NB4 (cell line): ENCODE results near the gene MT2A.

Source experiments
- CTCF ChIP-seq: IDR thresholded peaks from one replicate; pipeline ENCODE4 v1.5.1; 2012; ENCODE audit warnings: low read depth, low read length
- POLR2A ChIP-seq: IDR thresholded peaks from 2 replicates; pipeline ENCODE4 v1.6.1; 2011; ENCODE audit warnings: mild to moderate bottlenecking; ENCODE audit not compliant: insufficient read length; ENCODE audit errors: extremely low read depth
- TF ChIP-seq, protein P1 (sequence below): IDR thresholded peaks from 2 replicates; pipeline ENCODE4 v1.6.1; 2011; ENCODE audit warnings: low read depth, low read length

- TF ChIP-seq CTCF (no peak), POLR2A (no peak)
- TF ChIP-seq, protein P1, sequence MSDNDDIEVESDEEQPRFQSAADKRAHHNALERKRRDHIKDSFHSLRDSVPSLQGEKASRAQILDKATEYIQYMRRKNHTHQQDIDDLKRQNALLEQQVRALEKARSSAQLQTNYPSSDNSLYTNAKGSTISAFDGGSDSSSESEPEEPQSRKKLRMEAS, result no peak
Measured at GRCh38 chr16:56560447-56560846, 47.9 kb upstream of the MT2A start.
